GM21423 (cell line): ENCODE data around the gene PRICKLE2.

Experiments used
- ATAC-seq: cut with Tn5 transposase; IDR thresholded peaks from one replicate; pipeline ENCODE4 v1.9.1; 2021; ENCODE audit warnings: mild to moderate bottlenecking, moderate library complexity; ENCODE audit not compliant: unreplicated experiment

The PRICKLE2 gene

GRCh38 chr3:64222501-64223111, 2.7 kb downstream of the PRICKLE2 start:
- no peak for ATAC-seq

- ATAC-seq, result no peak
Measured at GRCh38 chr3:64221571-64222257, 3.6 kb downstream of the PRICKLE2 start.

- ATAC-seq, result no peak
Measured at GRCh38 chr3:64220161-64220914, 4.9 kb downstream of the PRICKLE2 start.

GRCh38 chr3:64218746-64219145, 6.5 kb downstream of the PRICKLE2 start:
- ATAC-seq, result no peak

GRCh38 chr3:64218329-64218728, 6.9 kb downstream of the PRICKLE2 start:
- ATAC-seq, result no peak

- no peak for ATAC-seq
Measured at GRCh38 chr3:64216274-64217147, 8.8 kb downstream of the PRICKLE2 start.

GRCh38 chr3:64215559-64215958, 9.7 kb downstream of the PRICKLE2 start:
- ATAC-seq, result no peak

- ATAC-seq, result no peak
Measured at GRCh38 chr3:64215103-64215502, 10.2 kb downstream of the PRICKLE2 start.

GRCh38 chr3:64214381-64215018, 10.8 kb downstream of the PRICKLE2 start:
- no peak for ATAC-seq

- ATAC-seq, result no peak
Measured at GRCh38 chr3:64213962-64214379, 11.3 kb downstream of the PRICKLE2 start.

- ATAC-seq, result no peak
Measured at GRCh38 chr3:64213224-64213878, 11.9 kb downstream of the PRICKLE2 start.

- ATAC-seq, result no peak
Measured at GRCh38 chr3:64209866-64210621, 15.2 kb downstream of the PRICKLE2 start.

- no peak for ATAC-seq
Measured at GRCh38 chr3:64207289-64208080, 17.8 kb downstream of the PRICKLE2 start.

- no peak for ATAC-seq
Measured at GRCh38 chr3:64203969-64204908, 21.0 kb downstream of the PRICKLE2 start.

GRCh38 chr3:64203216-64203615, 22.1 kb downstream of the PRICKLE2 start:
- ATAC-seq, result no peak

- ATAC-seq, result no peak
Measured at GRCh38 chr3:64199932-64200331, 25.3 kb downstream of the PRICKLE2 start.

GRCh38 chr3:64196236-64196929, 28.9 kb downstream of the PRICKLE2 start:
- no peak for ATAC-seq
